Measurements from ENCODE around the gene DMAC1. TPM values are rescaled to one million over a fixed set of nuclear protein-coding genes. Genes with fewer than 3 reads are reported as not detected.

Gene DMAC1
- 6.3 and 8.9 TPM in 2 replicates for total RNA-seq

GRCh38 chr9:7799234-7799943 is at the start of gene DMAC1:
Gene DMAC1, minus strand, starts transcription at chr9:7799778. Its CDS starts 44 bp downstream, at chr9:7799734.

